HG03558 (cell line): ENCODE results near the gene EWSR1.

Experiments used
- ATAC-seq: cut with Tn5 transposase; IDR thresholded peaks from one replicate; pipeline ENCODE4 v1.9.1; 2021; ENCODE audit warnings: moderate number of reproducible peaks; ENCODE audit not compliant: unreplicated experiment; ENCODE audit errors: extremely low read depth

EWSR1 gene

DNA sequence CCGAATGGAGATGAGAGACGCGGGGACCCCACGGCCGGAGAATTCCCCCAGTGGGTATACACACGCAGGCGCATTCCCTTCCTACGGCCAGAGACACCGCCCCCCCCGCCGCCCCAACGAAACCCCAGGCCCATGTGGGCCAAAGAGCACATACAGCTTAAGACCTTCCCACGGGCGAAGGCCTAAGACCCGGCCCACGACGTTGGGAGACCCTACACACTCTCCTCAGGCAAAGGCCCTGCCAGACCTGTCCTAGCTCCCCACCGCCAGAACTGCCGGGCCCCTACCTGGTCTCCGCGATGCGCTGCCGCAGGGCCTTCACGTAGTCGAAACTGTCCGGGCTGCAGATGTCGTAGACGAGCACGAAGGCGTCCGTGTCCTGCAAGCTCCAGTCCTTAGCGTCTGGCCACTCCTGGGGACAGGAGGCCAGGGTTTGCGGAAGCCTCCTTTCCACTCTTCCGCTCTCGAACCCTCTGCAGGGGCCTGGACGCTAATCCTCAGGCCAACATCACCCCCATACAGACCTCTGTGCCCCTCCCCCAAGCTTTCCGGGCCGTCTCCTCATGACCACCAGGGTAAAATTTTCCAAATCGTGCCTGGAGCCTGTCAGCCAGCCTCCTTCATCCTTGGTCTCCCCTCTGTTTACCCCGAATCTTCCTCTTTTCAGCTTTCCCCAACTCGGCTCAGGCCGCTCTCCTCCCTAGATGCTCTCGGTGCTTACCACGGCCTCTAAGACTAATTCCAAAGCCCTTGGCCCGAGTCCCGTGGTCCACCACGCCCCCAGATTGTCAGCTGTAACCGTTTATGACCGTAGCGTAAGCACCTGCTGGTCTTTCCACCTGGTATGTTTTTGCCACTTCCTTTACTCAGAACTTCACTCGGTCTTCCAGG, 45.8 kb downstream of the EWSR1 start:
- no peak for ATAC-seq

GRCh38 chr22:29314537-29315285, 46.6 kb downstream of the EWSR1 start:
- ATAC-seq: no peak

DNA sequence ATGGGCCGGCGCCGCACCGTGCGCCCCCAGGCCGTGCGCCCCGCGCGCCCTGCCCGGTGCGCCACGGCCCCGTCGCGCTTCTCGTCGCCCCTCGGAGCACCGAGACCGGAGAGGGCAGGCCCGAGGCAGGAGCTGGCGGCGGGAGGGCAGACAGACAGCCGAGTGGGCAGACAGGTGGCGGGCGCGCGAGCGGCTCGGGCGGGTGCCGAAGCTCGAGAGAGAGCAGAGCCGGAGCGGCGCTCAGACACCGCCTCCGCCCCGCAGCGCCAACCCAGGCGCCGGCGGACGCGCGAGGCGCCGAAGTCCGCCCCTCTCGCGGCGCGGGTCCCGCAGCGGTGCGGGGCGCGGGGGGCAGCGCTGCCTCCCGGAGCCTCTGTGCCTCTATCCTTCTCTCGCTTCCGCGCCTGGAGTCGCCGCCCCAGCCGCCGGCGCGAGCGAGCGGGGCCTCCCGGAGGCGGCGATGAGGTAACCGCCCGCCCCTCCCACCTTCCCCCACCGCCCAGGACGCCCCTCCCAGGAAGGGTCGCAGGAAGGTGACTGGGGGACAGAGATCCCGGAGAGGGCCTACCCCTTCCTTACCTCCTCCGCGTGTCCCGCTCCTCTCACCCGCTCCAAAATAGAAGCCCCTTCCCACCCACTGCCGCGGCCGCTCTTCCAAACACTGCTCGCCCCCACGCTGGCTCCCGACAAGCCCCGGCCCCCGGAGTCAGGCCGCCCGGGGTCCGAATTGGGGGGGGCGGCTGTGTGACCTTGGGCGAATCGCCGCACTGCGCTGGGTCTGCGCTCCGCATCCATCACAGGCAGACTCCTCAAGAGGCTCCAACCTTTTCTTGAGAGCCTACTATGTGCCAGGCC, 47.4 kb downstream of the EWSR1 start, which contains the start of gene RASL10A:
Gene RASL10A (minus strand): TSS at position 412 of the 855 bp plus-strand sequence. CDS start 451 bp downstream, outside the sequence.
- no peak for ATAC-seq

GRCh38 chr22:29316141-29316828, 48.2 kb downstream of the EWSR1 start:
- no peak for ATAC-seq

GRCh38 chr22:29317827-29318454, 49.9 kb downstream of the EWSR1 start:
- ATAC-seq: no peak

- ATAC-seq: no peak
These were observed 51.0 kb downstream of the EWSR1 start for GRCh38 chr22:29319072-29319471.

- ATAC-seq: no peak
These were observed 52.5 kb downstream of the EWSR1 start for GRCh38 chr22:29320546-29320945.

DNA sequence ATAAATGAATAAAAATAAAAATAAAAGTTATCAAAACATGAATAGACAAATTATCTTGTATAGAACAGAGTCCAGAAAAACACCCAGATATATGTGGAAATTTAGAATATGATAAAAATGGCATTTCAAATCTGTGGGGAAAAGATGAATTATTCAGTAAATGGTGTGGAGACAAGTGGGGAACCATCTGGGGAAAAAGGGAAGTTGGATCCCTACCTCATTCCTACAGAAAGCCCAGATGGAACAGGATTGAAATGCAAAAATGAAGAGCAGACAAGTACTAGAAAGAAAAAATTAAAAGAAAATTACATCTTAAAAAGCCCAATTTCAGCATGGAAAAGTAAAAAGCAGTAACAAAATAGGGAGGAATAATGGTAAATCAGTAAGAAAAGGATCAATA, 55.6 kb downstream of the EWSR1 start:
- ATAC-seq: no peak

DNA sequence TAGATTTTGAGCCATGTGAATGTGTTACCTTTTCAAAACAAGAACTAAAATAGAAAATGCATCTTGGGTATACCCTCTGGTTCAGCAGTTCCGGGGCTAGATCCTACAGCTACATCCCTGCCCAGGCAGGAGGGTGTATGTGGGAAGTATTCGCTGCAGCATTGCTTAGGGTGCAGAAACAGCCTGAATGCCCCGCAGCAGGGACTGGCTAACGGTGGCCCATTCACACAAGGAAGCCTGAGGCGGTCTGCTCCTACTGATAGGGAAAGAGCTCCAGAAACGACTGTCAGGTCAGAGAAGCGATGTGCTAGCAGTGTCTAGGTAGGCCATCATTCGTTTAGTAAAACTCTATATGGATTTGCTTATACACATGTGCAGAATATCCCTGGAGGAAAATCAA, 57.3 kb downstream of the EWSR1 start:
- no peak for ATAC-seq

DNA sequence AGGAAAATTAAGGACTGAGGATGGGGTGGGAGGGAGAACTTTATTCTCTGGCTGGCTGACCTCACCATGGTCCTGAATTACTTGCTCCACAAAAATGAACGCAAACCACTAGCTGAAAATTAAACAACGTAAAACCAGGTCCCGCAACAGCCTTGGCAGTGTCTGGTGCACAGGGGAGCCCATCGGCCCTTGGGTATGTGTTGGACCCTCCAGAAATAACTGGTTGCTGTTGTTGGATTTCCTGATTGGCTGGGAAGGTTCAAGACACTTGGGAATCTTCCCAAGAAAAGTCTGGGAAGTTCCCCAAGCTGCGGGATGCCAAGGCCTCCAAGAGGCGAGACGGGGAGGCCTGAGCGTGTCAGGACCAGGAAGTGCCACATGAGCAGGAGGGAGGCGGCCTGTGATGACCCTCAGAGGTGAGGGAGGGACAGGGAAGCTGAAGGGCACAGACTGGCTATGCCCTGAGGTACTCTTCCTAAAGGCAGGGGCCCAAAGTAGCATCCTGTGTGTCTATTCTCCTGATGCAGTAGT, 57.8 kb downstream of the EWSR1 start:
- ATAC-seq: no peak

GRCh38 chr22:29326481-29326880, 58.4 kb downstream of the EWSR1 start:
- no peak for ATAC-seq

DNA sequence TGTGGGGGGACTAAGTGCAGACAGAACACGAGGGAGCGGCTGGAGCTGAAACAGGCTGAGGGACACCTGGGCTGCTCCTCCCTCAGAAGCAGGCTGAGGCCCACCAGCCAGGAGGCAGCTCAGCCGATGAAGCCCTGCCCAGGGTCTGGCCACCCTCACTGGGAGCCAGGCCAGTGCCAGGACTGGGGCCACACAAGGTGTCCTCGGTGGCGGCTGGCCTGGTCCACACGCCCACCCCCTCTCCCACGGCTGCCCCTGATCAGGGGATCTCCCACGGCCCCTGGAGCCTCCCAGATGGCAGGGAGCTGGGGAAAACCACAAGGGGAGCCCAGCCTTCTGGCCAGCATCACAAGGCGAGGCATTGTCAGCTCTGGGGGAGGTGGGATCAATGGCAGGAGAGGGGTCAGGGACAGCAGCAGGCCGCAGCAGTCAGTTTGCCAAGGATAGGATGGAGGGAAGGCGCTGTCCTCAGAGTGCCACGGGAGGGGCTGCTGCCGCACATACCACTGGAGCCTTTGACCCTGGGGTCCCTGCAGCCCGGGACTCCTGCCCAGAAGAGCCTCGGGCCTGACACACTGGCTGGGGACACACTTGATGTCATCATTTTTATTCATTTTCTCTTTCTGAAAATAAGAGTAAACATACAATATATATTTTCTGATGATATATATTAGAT, 59.2 kb downstream of the EWSR1 start:
- no peak for ATAC-seq

DNA sequence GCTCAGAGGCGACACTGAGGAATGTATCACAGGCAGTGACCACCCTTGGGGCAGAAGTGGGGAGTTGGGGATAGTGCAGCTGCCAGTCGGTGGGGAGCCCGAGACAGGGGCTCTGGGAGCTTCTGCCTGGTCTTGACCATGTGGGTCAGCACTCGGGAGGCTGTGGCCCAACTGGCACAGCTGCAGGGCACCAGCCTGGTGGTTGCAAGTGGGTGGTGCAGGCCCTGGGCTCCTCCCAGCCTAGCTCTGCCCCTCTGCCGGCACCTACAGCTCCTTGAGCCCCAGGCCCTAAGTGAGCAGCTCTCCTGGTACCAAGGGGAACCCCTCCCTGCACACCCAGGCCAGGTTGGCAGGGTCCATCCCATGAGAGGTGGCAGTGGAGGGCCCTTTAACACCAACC, 60.0 kb downstream of the EWSR1 start:
- no peak for ATAC-seq

DNA sequence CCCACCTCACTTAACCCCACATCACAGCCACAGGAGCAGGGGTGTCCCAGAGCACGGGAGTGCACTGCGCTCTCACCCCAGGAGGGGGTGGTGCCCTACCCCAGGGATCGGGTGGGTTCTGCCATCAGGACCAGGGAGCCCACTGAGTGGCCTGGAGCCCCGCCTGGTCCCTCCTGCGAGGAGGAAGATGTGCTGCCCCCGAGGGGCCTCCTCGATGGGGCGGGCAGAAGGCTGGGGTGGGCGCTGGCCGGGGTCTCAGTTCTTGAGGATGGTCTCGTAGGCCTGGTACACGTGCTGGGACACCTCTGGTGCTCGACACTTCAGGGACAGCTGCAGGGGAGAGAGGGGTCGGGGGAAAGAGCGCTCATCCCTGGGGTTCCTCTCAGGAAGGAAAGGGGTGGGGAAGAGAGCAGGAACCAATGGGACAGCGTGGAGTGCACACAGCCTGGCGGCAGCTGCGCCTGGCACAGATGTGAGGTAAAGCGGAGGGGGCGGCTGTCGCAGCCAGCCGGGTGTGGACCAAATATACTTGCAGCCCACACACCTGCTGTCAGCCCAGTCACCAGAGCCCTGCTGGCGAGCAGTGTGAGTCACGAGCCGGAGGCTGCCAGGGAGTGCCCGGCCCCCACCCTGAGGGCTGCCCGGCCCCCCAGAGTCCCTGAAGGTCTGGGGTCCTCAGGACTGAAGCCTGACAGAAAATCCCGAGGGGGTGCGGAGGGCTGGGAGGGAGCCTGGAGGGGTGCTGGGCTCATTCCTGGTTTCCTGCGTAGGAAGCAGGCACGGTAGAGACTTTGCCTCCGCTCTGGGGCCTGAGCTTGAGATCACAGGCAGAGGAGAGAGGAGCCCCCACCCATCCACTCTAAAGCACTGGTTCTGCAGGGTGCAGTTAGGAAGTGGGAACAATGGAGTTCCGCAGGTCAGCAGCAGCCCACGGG, 60.8 kb downstream of the EWSR1 start:
- no peak for ATAC-seq

DNA sequence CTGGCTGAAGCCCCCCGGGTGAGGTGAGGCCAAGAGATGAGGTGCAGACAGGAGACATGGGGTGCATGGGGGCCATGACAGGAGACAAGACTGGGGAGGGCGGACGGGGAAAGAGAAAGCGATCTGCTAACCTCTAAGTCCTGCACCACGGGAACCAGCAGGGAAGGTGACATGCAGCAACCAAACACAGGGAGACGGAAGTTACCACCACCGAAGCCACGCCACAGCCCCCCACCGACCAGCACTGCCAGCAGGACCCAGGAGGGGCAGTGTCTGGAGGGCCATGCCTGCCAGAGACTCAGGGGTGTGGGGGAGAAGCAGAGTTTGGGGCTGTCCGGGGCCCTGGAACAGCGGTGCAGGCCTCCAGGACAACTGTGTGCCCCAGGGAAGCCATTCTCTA, 61.5 kb downstream of the EWSR1 start:
- ATAC-seq: no peak

- ATAC-seq: no peak
These were observed 62.2 kb downstream of the EWSR1 start for GRCh38 chr22:29330291-29330690.

DNA sequence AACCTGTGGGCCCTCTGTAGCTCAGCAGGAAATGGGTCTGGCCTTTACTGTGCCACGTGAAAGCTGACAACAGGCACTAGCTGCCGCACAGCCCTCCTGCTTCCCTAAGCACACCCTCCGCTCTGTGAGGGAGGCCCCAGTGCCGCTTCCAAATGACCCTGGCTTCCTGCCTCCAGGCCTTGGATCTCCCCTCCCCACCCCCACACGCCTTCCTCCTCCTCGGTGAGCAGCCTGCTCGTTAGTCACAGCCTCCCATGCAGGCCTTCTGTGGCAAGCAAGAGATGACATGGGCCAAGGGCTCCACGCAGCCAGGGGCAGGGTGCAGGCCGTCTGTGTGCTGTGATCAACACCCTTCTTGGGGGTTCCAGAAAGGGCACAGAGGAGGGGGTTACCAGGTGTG, 62.7 kb downstream of the EWSR1 start:
- ATAC-seq: no peak

GRCh38 chr22:29331213-29331612, 63.1 kb downstream of the EWSR1 start:
- ATAC-seq: no peak
